Testis (tissue), 3 donors: ENCODE results near the gene ALKBH5. TPM values are rescaled to one million over a fixed set of nuclear protein-coding genes. Genes with fewer than 3 reads are reported as not detected.
A peak's percentile ranks its signal among the peaks of the same experiment; 100 is the strongest.

ENCODE experiments used
- DNase-seq: peaks from one replicate; pipeline ENCODE4 v3.0.0-alpha.2; 2019
- H3K27ac ChIP-seq, 2 donors: fragments of 200-600 bp; sonication (generic); one replicate each; pipeline ENCODE4 v1.5.1; 2019
- H3K27me3 ChIP-seq: fragments of 200-600 bp; sonication (generic); one replicate; pipeline ENCODE4 v1.5.1; 2019
- H3K36me3 ChIP-seq: fragments of 200-600 bp; sonication (generic); one replicate; pipeline ENCODE4 v1.5.1; 2017; ENCODE audit warnings: low read depth; ENCODE audit errors: missing control alignments
- H3K4me1 ChIP-seq: fragments of 200-600 bp; sonication (generic); one replicate; pipeline ENCODE4 v1.5.1; 2019
- H3K4me3 ChIP-seq, 2 donors: fragments of 200-600 bp; sonication (generic); one replicate each; pipeline ENCODE4 v1.5.1; 2017 to 2019
- H3K9me3 ChIP-seq: fragments of 200-600 bp; sonication (generic); one replicate; pipeline ENCODE4 v1.5.1; 2017
- CTCF ChIP-seq, 3 experiments: fragments of 450-650 bp in 2 of 3; fragments of 200-600 bp in 1 of 3; sonication (generic) in 1 of 3; IDR thresholded peaks; one replicate each; pipeline ENCODE4 v1.5.1; 2016 to 2019; ENCODE audit warnings: antibody characterized with exemption in 3 of 3, mild to moderate bottlenecking in 2 of 3, moderate library complexity in 1 of 3
- POLR2A ChIP-seq: fragments of 450-650 bp; IDR thresholded peaks from one replicate; pipeline ENCODE4 v1.6.1; 2017; ENCODE audit warnings: antibody characterized with exemption, mild to moderate bottlenecking, moderate library complexity
- WGBS, 2 donors: methylation state at CpG; one replicate each; pipeline ENCODE4 v1.1.5; 2018; 5-methylcytosine and 5-hydroxymethylcytosine counted together
- intact Hi-C: fragments of 100-400 bp; cut with DNase I; formaldehyde crosslinking; loops from one replicate; pipeline ENCODE4 v1.15.1; 2023; ENCODE audit warnings: low total_unique reads
- polyA plus RNA-seq: library from polyadenylated mRNA; stranded (reverse); fragments of 350-450 nt; fragmentation: Illumina TruSeq; extraction: RNeasy Lipid Tissue Mini Kit (QIAGEN cat#74804); gene quantifications from one replicate; pipeline ENCODE4 v1.2.3, GENCODE V29; 2014; ENCODE audit warnings: low read depth, low replicate concordance; ENCODE audit not compliant: insufficient read depth
- total RNA-seq, 2 donors: library from RNA; depleted of rRNA; stranded (reverse); fragments of >200 nt; gene quantifications; one replicate each; pipeline ENCODE4 v1.2.3, GENCODE V29; 2016

The ALKBH5 gene
- total and polyA plus RNA-seq, 3 donors from 2014 or later = 172 to 253 (median 213) TPM

- no peak for TF ChIP-seq POLR2A
- no peak for TF ChIP-seq CTCF (IDR thresholded peaks at IDR 0.05)
- intact Hi-C loops = no loop called here
- H3K27ac ChIP-seq = no peak overlapping the region
- no peaks in the 10 kb centered on the region for H3K9me3 ChIP-seq
- peaks cover 28% of the 10 kb centered on the region for H3K4me1 ChIP-seq
- H3K27me3 ChIP-seq = no peaks in the 10 kb centered on the region
- no peak for DNase-seq
- WGBS, 2 donors = 72 to 75% methylated on average over 6 to 7 of the region's 7 CpGs
- no peaks in the 10 kb centered on the region for H3K36me3 ChIP-seq
- H3K4me3 ChIP-seq = no peak overlapping the region
These were observed 73.1 kb downstream of the ALKBH5 start for GRCh38 chr17:18256776-18257175.

GRCh38 chr17:18257268-18257981, 73.8 kb downstream of the ALKBH5 start:
- intact Hi-C loops = no loop called here
- peaks cover 33% of the 10 kb centered on the region for H3K4me1 ChIP-seq
- no peak for TF ChIP-seq CTCF (IDR thresholded peaks at IDR 0.05)
- no peak for TF ChIP-seq POLR2A
- H3K4me3 ChIP-seq = peak overlapping the region; percentile 95 to 100
- H3K36me3 ChIP-seq = no peaks in the 10 kb centered on the region
- H3K9me3 ChIP-seq = no peaks in the 10 kb centered on the region
- H3K27ac ChIP-seq = peak overlapping the region; percentile 91
- peak; percentile 74 for DNase-seq
- no peaks in the 10 kb centered on the region for H3K27me3 ChIP-seq
- 25% methylated on average over 12 to 18 of the region's 18 CpGs for WGBS, 2 donors

- H3K4me3 ChIP-seq = peak overlapping the region; percentile 95 to 100
- DNase-seq = peak; percentile 80
- WGBS, 2 donors = 0 to 2% methylated on average over 16 of the region's 16 CpGs
- H3K36me3 ChIP-seq = no peaks in the 10 kb centered on the region
- no peaks in the 10 kb centered on the region for H3K27me3 ChIP-seq
- no peaks in the 10 kb centered on the region for H3K9me3 ChIP-seq
- peaks cover 33% of the 10 kb centered on the region for H3K4me1 ChIP-seq
- TF ChIP-seq CTCF (IDR thresholded peaks at IDR 0.05) (no peak), POLR2A (no peak)
- intact Hi-C loops = no loop called here
- H3K27ac ChIP-seq = peak overlapping the region; percentile 91
These were observed 74.3 kb downstream of the ALKBH5 start for GRCh38 chr17:18257982-18258355.

GRCh38 chr17:18258356-18259038, 74.9 kb downstream of the ALKBH5 start, which contains the start of gene FLII:
Gene FLII (minus strand): TSS chr17:18258738. CDS start chr17:18258690, 48 bp downstream.
- H3K36me3 ChIP-seq = no peaks in the 10 kb centered on the region
- H3K4me3 ChIP-seq = peak within 1 kb of the TSS; percentile 95 to 100
- H3K27me3 ChIP-seq = no peaks in the 10 kb centered on the region
- TF ChIP-seq CTCF (IDR thresholded peaks at IDR 0.05) (no peak), POLR2A (no peak)
- no peaks in the 10 kb centered on the region for H3K9me3 ChIP-seq
- intact Hi-C loops = no loop called here
- 0 to 1% methylated on average over 12 to 62 of the region's 71 CpGs for WGBS, 2 donors
- peak within 1 kb of the TSS; percentile 91 for H3K27ac ChIP-seq
- peak; percentile 64 for DNase-seq
- peaks cover 33% of the 10 kb centered on the region for H3K4me1 ChIP-seq

Other genes starting within 250 kb of the ALKBH5 start
- 100 to 1,000 TPM; 218 to 221 TPM for gene TOM1L2, start 211.4 kb upstream of the ALKBH5 start, total RNA-seq
- 92.4 TPM for gene TOM1L2, start 211.4 kb upstream of the ALKBH5 start, polyA plus RNA-seq
- 10 to 100 TPM; 21.6 to 22.1 TPM for gene DRC3, start 211.0 kb upstream of the ALKBH5 start, total RNA-seq
- gene DRC3, start 211.0 kb upstream of the ALKBH5 start, polyA plus RNA-seq = 57.4 TPM
- 10 to 100 TPM; 42.6 to 63.3 TPM for gene ATPAF2, start 144.7 kb upstream of the ALKBH5 start, total RNA-seq
- 59.9 TPM for gene ATPAF2, start 144.7 kb upstream of the ALKBH5 start, polyA plus RNA-seq
- 10 to 100 TPM; 28.6 to 36.1 TPM for gene GID4, start 144.4 kb upstream of the ALKBH5 start, total RNA-seq
- 88.3 TPM for gene GID4, start 144.4 kb upstream of the ALKBH5 start, polyA plus RNA-seq
- 10 to 100 TPM; 42.9 to 43.1 TPM for gene DRG2, start 95.9 kb upstream of the ALKBH5 start, total RNA-seq
- gene DRG2, start 95.9 kb upstream of the ALKBH5 start, polyA plus RNA-seq = 26.0 TPM
- gene MYO15A, start 75.1 kb upstream of the ALKBH5 start, total RNA-seq = 10 to 100 TPM; 18.6 to 30.2 TPM
- 21.7 TPM for gene MYO15A, start 75.1 kb upstream of the ALKBH5 start, polyA plus RNA-seq
- 10 to 100 TPM; 40.0 to 46.8 TPM for gene LLGL1, start 41.8 kb downstream of the ALKBH5 start, total RNA-seq
- gene LLGL1, start 41.8 kb downstream of the ALKBH5 start, polyA plus RNA-seq = 24.2 TPM
- 100 to 1,000 TPM; 317 to 351 TPM for gene FLII, start 74.9 kb downstream of the ALKBH5 start, total RNA-seq
- 383 TPM for gene FLII, start 74.9 kb downstream of the ALKBH5 start, polyA plus RNA-seq
- gene MIEF2, start 76.8 kb downstream of the ALKBH5 start, total RNA-seq = 10 to 100 TPM; 28.5 to 29.4 TPM
- gene MIEF2, start 76.8 kb downstream of the ALKBH5 start, polyA plus RNA-seq = 7.5 TPM
- gene TOP3A, start 131.2 kb downstream of the ALKBH5 start, total RNA-seq = 10 to 100 TPM; 56.9 to 97.9 TPM
- gene TOP3A, start 131.2 kb downstream of the ALKBH5 start, polyA plus RNA-seq = 34.0 TPM
- 10 to 100 TPM; 25.0 to 27.7 TPM for gene SMCR8, start 131.5 kb downstream of the ALKBH5 start, total RNA-seq
- 20.3 TPM for gene SMCR8, start 131.5 kb downstream of the ALKBH5 start, polyA plus RNA-seq
- 10 to 100 TPM; 36.4 to 48.1 TPM for gene SHMT1, start 179.7 kb downstream of the ALKBH5 start, total RNA-seq
- gene SHMT1, start 179.7 kb downstream of the ALKBH5 start, polyA plus RNA-seq = 45.9 TPM
- gene EVPLL, start 193.9 kb downstream of the ALKBH5 start, total RNA-seq = 1 to 10 TPM; 1.7 to 2.7 TPM
- gene EVPLL, start 193.9 kb downstream of the ALKBH5 start, polyA plus RNA-seq = 2.5 TPM